ENCODE data around the gene SLC28A2. TPM values are rescaled to one million over a fixed set of nuclear protein-coding genes. Genes with fewer than 3 reads are reported as not detected.

Gene SLC28A2
- total and polyA plus RNA-seq, 9 donors, result 0.10 to 1.0 (median 0.17) TPM; not detected in 3

DNA sequence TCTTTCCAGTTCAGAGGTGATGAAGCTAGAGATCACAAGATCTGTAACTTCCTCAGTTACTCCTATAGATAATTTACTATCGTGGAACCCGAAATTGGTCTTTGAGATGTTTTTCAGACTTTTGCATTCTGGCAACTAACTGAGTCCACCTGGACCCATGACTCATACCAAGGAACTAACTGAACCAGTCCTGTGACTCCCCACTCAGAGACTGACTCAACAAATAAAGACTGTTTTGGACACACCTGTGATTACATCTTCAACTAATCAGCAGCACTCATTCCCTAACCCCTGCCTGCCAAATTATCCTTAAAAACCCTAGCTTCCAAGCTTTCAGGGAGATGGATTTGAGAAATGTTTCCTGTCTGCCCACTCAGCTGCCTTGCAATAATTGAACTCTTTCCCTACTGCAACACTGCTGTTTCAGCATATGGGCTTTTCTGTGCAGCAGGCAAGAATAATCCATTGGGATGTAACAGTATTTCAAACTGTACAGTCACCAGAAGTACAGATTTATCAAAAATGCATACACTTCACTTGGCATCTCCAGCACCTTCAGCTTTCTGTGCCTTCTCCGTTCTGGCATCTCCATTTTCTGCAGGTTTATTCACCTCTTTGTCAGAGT lies 68.7 kb downstream of the SLC28A2 start:
- H3K4me1 ChIP-seq (ENCODE audit: control insufficient read depth, insufficient read depth, low read length), result no peaks in the 10 kb centered on the region
- WGBS (ENCODE audit: insufficient coverage), result 80% methylated on average over 1 of the region's 3 CpGs
- no peaks in the 10 kb centered on the region for H3K9me3 ChIP-seq (replicated peaks; ENCODE audit: control insufficient read depth, low read depth, low read length)
- no peaks in the 10 kb centered on the region for H3K36me3 ChIP-seq (ENCODE audit: control insufficient read depth, insufficient read depth, low read length)
- H3K4me3 ChIP-seq (ENCODE audit: low read length), result no peak overlapping the region
- no peak for DNase-seq
- no peak overlapping the region for H3K27ac ChIP-seq (ENCODE audit: low read length)
- no peaks in the 10 kb centered on the region for H3K27me3 ChIP-seq (ENCODE audit: control insufficient read depth, insufficient read depth, low read length)

GRCh38 chr15:45326280-45326679 lies 74.2 kb downstream of the SLC28A2 start:
- H3K9me3 ChIP-seq (replicated peaks; ENCODE audit: control insufficient read depth, low read depth, low read length), result no peaks in the 10 kb centered on the region
- H3K27me3 ChIP-seq (ENCODE audit: control insufficient read depth, insufficient read depth, low read length), result no peaks in the 10 kb centered on the region
- WGBS (ENCODE audit: insufficient coverage), result 67% methylated on average over 1 of the region's 5 CpGs
- no peak overlapping the region for H3K27ac ChIP-seq (ENCODE audit: low read length)
- no peaks in the 10 kb centered on the region for H3K4me1 ChIP-seq (ENCODE audit: control insufficient read depth, insufficient read depth, low read length)
- H3K4me3 ChIP-seq (ENCODE audit: low read length), result no peak overlapping the region
- no peaks in the 10 kb centered on the region for H3K36me3 ChIP-seq (ENCODE audit: control insufficient read depth, insufficient read depth, low read length)
- DNase-seq, result no peak

- no peak overlapping the region for H3K4me3 ChIP-seq (ENCODE audit: low read length)
- no peaks in the 10 kb centered on the region for H3K27me3 ChIP-seq (ENCODE audit: control insufficient read depth, insufficient read depth, low read length)
- H3K36me3 ChIP-seq (ENCODE audit: control insufficient read depth, insufficient read depth, low read length), result no peaks in the 10 kb centered on the region
- peaks cover 4% of the 10 kb centered on the region for H3K4me1 ChIP-seq (ENCODE audit: control insufficient read depth, insufficient read depth, low read length)
- DNase-seq, result no peak
- H3K9me3 ChIP-seq (replicated peaks; ENCODE audit: control insufficient read depth, low read depth, low read length), result no peaks in the 10 kb centered on the region
- 72% methylated on average over 3 of the region's 7 CpGs for WGBS (ENCODE audit: insufficient coverage)
- no peak overlapping the region for H3K27ac ChIP-seq (ENCODE audit: low read length)
These were observed 74.7 kb downstream of the SLC28A2 start for GRCh38 chr15:45326741-45327140.

Other genes starting within 250 kb of the SLC28A2 start
- 8.7 TPM for gene SORD, start 229.0 kb upstream of the SLC28A2 start, total RNA-seq
- 10 to 100 TPM in 1 of 8 donors, 1 to 10 TPM in 7; 6.3 to 11.8 (median 8.1) TPM for gene SORD, start 229.0 kb upstream of the SLC28A2 start, polyA plus RNA-seq (ENCODE audit: insufficient read depth in 1 of 8, insufficient read length in 8 of 8, low replicate concordance in 1 of 8)
- 0.04 TPM for gene DUOX2, start 138.1 kb upstream of the SLC28A2 start, total RNA-seq
- under 1 TPM in 5 of 8 donors, not detected in 3; 0.03 to 0.38 (median 0.15) TPM for gene DUOX2, start 138.1 kb upstream of the SLC28A2 start, polyA plus RNA-seq (ENCODE audit: insufficient read depth in 1 of 8, insufficient read length in 8 of 8, low replicate concordance in 1 of 8)
- not detected for gene DUOXA2, start 137.9 kb upstream of the SLC28A2 start, total RNA-seq
- gene DUOXA2, start 137.9 kb upstream of the SLC28A2 start, polyA plus RNA-seq (ENCODE audit: insufficient read depth in 1 of 8, insufficient read length in 8 of 8, low replicate concordance in 1 of 8), result not detected
- gene DUOXA1, start 122.4 kb upstream of the SLC28A2 start, total RNA-seq, result 0.18 TPM
- gene DUOXA1, start 122.4 kb upstream of the SLC28A2 start, polyA plus RNA-seq (ENCODE audit: insufficient read depth in 1 of 8, insufficient read length in 8 of 8, low replicate concordance in 1 of 8), result 1 to 10 TPM in 1 of 8 donors, under 1 TPM in 4, not detected in 3; 0.10 to 2.4 (median 0.39) TPM
- 0.04 TPM for gene DUOX1, start 122.2 kb upstream of the SLC28A2 start, total RNA-seq
- gene DUOX1, start 122.2 kb upstream of the SLC28A2 start, polyA plus RNA-seq (ENCODE audit: insufficient read depth in 1 of 8, insufficient read length in 8 of 8, low replicate concordance in 1 of 8), result 1 to 10 TPM in 5 of 8 donors, under 1 TPM in 3; 0.87 to 3.2 (median 1.6) TPM
- gene SHF, start 64.3 kb upstream of the SLC28A2 start, total RNA-seq, result 8.6 TPM
- gene SHF, start 64.3 kb upstream of the SLC28A2 start, polyA plus RNA-seq (ENCODE audit: insufficient read depth in 1 of 8, insufficient read length in 8 of 8, low replicate concordance in 1 of 8), result 10 to 100 TPM in 4 of 8 donors, 1 to 10 TPM in 4; 7.8 to 13.3 (median 10.0) TPM
- 319 TPM for gene GATM, start 126.3 kb downstream of the SLC28A2 start, total RNA-seq
- 100 to 1,000 TPM; 153 to 331 (median 259) TPM for gene GATM, start 126.3 kb downstream of the SLC28A2 start, polyA plus RNA-seq (ENCODE audit: insufficient read depth in 1 of 8, insufficient read length in 8 of 8, low replicate concordance in 1 of 8)